DMS79 treated with DMSO at 0.1 percent for 48 hours (cell line): ENCODE measurements around the gene TMEM171.
A peak's percentile ranks its signal among the peaks of the same experiment; 100 is the strongest.

ENCODE experiments used
- DNase-seq: peaks from one replicate; lab custom pipeline; 2025; lab: John Stamatoyannopoulos, UW

Gene TMEM171

GRCh38 chr5:73120222-73121118, at the start of gene TMEM171:
Gene TMEM171, plus strand, starts transcription at chr5:73120575. Its CDS starts 2,799 bp downstream, at chr5:73123374.
- DNase-seq, result no peak

GRCh38 chr5:73081093-73081492, 39.3 kb upstream of the TMEM171 start:
- no peak for DNase-seq

GRCh38 chr5:73088026-73088425, 32.3 kb upstream of the TMEM171 start:
- no peak for DNase-seq

GRCh38 chr5:73093943-73094342, 26.4 kb upstream of the TMEM171 start:
- no peak for DNase-seq

GRCh38 chr5:73094415-73094814, 26.0 kb upstream of the TMEM171 start:
- no peak for DNase-seq

- DNase-seq, result no peak
Observed at GRCh38 chr5:73095564-73096238, 24.7 kb upstream of the TMEM171 start.

- no peak for DNase-seq
Observed at GRCh38 chr5:73096239-73096575, 24.2 kb upstream of the TMEM171 start.

GRCh38 chr5:73097740-73098139, 22.6 kb upstream of the TMEM171 start:
- DNase-seq, result no peak

- no peak for DNase-seq
Observed at GRCh38 chr5:73100109-73100508, 20.3 kb upstream of the TMEM171 start.

GRCh38 chr5:73103870-73104299, 16.5 kb upstream of the TMEM171 start:
- DNase-seq, result peak; percentile 36

GRCh38 chr5:73104326-73104725, 16.0 kb upstream of the TMEM171 start:
- DNase-seq, result no peak

GRCh38 chr5:73106335-73106734, 14.0 kb upstream of the TMEM171 start:
- DNase-seq, result no peak

- no peak for DNase-seq
Observed at GRCh38 chr5:73110190-73110589, 10.2 kb upstream of the TMEM171 start.

GRCh38 chr5:73111536-73111935, 8.8 kb upstream of the TMEM171 start:
- DNase-seq, result no peak

- no peak for DNase-seq
Observed at GRCh38 chr5:73112359-73112758, 8.0 kb upstream of the TMEM171 start.

GRCh38 chr5:73114044-73114688, 6.2 kb upstream of the TMEM171 start:
- no peak for DNase-seq

GRCh38 chr5:73115399-73116051, 4.8 kb upstream of the TMEM171 start:
- no peak for DNase-seq

GRCh38 chr5:73116506-73116905, 3.9 kb upstream of the TMEM171 start:
- DNase-seq, result no peak

GRCh38 chr5:73117088-73117740, 3.2 kb upstream of the TMEM171 start:
- DNase-seq, result no peak

- DNase-seq, result no peak
Observed at GRCh38 chr5:73118391-73118973, 1.9 kb upstream of the TMEM171 start.

GRCh38 chr5:73119451-73120157, 771 bp upstream of the TMEM171 start:
- no peak for DNase-seq
